CD4-positive, alpha-beta T cell treated with Interleukin-17A for 1 hour (primary cell): ENCODE measurements around the gene KIF4A.

Experiments
- DNase-seq: peaks from one replicate; pipeline ENCODE4 v3.0.0-alpha.2; 2020

The KIF4A gene

GRCh38 chrX:70410921-70411320 is 121.0 kb downstream of the KIF4A start:
- DNase-seq = no peak

DNA sequence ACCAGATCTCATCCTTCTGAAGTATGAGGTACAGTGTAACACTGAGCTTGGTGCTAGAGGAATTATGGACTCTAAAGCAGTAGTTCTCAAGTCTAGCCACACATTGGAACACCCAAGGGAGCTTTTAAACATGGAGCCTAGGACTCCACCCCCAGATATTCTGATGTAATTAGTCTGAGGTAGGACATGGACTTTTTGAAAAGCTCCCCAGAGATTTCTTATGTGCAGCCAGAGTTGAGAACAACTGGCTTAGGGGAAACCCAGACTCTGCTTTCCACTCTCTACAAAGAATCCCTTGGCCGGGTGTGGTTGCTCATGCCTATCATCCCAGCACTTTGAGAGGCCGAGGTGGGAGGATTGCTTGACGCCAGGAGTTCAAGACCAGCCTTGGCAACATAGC is 121.6 kb downstream of the KIF4A start:
- DNase-seq = no peak

- no peak for DNase-seq
Observed at GRCh38 chrX:70421618-70422017, 131.7 kb downstream of the KIF4A start.

- no peak for DNase-seq
Observed at GRCh38 chrX:70422851-70423341, 133.0 kb downstream of the KIF4A start, which contains the start of gene GDPD2. TSS of gene GDPD2 (plus strand) at chrX:70423314. CDS start at chrX:70424985, 1,671 bp downstream.

DNA sequence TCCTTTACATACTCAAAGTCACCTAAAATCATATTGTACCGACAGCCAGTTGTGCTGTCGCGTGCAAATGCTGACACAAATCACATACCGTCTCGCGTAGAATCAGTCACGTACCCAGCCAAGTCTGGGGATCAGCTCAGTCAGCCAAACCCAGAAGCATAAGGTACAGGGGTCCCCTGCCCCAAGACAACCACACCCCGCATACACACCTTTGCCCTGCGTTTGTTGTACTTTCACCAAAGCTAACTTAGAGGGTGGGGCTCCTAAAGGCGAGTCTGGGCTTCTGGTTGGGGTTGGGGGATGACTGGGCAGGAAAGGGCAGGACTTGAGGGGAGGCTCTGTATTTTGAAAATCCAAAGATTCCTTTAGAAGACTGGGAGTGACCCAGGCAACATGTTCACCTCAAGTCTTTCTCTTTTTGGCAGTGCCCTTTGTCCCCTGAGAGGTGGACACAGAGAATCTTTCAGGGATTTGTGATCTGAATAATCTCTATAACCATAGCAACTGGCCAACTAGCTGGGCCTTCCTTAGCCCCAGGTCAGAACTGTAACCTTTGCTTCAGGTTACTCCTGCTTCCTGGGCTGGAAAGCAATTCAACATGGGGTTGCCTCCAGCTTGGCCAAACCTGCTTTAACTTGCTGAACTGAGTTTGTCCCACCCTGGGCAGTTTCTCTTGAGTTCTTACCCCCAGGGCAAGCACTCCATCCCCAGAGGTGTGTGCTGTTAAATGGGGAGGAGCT is 134.2 kb downstream of the KIF4A start:
- no peak for DNase-seq

- no peak for DNase-seq
Observed at GRCh38 chrX:70424801-70425200, 134.9 kb downstream of the KIF4A start.

DNA sequence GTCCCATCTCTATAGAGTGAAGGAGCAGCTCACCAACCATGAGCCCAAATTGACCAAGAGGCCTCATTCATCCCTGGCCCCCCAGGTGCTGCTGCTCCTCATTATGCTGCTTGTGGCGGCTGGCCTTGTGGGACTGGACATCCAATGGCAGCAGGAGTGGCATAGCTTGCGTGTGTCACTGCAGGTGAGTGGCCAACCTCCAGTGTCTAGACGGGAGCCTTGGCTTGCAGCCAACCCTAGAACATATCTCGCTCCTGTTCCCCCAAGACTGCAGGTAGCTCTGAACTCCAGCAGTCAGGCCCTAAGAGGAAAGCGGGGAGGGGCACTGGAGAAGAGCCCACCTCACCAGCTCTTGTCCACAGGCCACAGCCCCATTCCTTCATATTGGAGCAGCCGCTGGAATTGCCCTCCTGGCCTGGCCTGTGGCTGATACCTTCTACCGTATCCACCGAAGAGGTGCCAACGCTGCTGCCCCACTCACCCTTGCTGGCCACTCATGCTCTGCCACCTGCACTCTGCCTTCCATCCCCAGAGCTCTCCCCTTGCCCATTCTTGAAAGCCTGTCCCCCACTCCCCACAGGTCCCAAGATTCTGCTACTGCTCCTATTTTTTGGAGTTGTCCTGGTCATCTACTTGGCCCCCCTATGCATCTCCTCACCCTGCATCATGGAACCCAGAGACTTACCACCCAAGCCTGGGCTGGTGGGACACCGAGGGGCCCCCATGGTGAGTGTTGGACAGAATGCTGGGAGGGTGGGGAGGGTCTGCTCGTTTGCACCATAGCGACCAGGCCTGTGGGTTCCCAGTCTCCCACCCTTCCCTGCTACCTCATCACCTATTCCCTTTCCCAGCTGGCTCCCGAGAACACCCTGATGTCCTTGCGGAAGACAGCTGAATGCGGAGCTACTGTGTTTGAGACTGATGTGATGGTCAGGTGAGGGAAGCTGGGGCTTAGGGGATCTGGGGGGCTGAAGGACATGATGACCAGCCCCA is 136.7 kb downstream of the KIF4A start:
- DNase-seq = no peak

- DNase-seq = no peak
Observed at GRCh38 chrX:70427365-70427764, 137.5 kb downstream of the KIF4A start.

DNA sequence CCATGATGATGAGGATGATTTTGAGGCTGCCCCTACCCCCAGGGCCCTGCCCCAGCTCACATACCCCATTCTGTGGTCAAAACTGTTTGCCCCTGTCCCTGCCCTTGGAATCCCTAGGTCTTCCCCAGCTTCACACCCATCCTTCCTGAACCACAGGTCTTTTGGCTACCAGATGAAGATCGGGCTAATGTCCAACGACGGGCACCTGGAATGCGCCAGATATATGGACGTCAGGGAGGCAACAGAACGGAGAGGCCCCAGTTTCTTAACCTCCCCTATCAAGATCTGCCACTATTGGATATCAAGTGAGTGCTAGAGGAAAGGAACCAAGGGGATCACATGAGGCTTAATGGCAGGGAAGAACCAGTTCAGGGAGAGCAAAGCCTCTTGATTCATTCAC is 139.9 kb downstream of the KIF4A start:
- DNase-seq = no peak

DNA sequence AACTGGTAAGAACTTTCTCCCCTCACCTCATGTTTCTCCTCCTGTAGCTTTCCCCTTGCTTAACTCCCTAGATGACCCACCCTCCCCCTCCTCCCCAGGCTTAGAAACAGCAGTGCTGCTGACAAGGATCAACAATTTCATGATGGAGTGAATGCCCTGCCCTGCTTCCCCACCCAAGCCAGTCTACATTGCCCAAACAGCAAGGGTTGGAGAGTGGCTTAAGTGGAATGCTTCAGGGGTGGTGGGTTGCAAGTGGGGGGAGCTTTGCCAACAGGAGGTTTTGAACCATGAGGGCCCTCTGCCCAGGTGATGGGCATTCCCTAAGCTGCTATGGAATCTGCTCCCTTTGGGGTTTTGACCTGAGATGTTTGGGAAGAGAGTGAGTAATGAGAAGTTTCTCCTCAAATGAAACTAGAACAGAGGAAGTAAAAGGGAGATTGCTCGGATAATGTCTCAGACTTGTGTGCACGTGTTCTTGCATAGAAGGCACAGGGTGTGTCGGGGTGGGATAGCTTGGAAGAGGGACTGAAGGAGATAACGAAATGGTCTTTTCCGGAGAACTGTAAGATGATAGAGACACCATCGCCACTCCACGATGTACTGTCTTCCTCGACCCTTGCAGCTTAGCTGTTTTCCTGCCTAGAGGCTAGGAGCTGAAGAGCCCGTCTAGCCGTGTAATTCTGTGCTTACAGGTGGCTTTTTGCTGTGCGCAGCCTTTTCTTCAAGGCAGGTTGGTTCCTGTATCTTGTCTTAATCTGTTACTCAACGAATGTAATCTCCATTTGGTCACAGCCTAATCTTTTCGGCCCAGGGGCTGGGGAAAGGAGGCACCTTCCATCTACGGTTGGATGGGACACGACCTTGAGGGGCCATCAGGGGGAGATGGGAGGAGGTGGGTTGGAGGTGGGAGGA is 143.3 kb downstream of the KIF4A start:
- DNase-seq = no peak

DNA sequence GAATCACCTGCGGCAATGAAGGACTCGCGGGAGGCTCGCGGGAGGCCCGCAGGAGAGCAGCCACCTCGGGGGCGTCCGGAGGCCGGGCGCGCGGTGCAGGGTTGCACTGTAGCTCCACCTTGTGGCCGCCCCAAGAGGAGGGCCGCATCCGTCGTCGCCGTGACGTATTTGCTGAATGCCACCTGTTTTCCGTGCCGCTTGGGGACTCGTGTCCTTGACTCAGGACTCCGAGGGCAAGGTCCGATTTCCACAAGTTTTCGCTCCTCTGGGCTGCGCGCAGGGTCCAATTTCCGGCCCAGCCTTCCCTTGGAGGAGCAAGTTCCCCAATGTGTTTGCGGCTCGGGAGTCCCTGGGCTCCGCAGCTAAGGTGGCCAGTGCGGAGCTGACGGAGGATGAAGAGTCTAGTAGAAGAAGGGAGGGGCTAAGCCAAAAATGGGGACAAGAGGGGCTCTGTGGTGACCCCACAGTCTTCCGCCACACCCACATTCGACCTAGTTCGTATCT is 144.0 kb downstream of the KIF4A start:
- peak; percentile 83 for DNase-seq

DNA sequence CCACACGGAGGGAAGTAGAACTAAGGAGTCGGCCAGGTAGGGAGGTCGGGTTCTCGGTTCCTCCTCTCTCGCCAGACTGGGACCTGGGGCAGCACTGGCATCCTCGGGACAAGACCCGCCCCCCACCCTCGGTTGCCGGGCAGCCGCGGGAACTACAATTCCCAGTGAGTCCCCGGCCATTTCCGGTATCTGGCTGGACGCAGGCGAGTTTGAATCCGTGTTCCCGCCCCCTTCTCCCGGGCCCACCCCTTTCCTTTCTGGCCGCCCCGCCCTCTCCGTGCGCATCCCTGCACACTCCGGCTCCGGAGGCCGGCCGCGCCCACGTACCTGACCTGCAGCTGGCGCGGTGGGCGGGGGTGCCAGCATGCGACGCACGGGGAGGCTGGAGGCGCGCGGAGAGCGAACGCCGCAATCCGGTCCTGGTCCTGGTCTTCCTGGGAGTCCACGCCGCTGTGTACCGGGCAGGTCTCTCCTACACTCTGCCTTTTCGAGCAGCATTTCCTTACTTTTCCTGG is 144.5 kb downstream of the KIF4A start:
- peak; percentile 79 for DNase-seq

- peak; percentile 35 for DNase-seq
Observed at GRCh38 chrX:70434914-70435586, 145.1 kb downstream of the KIF4A start.

- DNase-seq = peak; percentile 17
Observed at GRCh38 chrX:70436343-70436742, 146.4 kb downstream of the KIF4A start.

DNA sequence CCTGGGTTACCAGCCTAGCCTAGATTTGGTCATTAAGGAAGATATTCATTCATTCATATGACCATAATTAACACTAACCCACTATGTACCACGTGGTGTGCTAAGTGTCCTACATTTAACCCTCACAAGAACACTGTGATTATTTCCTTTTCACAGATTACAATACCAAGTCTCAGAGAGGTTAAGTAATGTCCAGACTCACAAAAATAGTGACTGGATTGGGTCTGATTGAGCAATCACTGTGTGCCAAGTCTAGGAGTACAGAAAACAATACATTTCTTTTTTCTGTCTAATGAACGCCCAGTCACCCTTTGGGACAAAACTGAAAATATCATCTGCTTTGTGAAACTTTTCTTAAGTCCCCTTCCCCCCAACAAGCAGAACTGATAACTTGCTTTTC is 147.1 kb downstream of the KIF4A start:
- DNase-seq = no peak

DNA sequence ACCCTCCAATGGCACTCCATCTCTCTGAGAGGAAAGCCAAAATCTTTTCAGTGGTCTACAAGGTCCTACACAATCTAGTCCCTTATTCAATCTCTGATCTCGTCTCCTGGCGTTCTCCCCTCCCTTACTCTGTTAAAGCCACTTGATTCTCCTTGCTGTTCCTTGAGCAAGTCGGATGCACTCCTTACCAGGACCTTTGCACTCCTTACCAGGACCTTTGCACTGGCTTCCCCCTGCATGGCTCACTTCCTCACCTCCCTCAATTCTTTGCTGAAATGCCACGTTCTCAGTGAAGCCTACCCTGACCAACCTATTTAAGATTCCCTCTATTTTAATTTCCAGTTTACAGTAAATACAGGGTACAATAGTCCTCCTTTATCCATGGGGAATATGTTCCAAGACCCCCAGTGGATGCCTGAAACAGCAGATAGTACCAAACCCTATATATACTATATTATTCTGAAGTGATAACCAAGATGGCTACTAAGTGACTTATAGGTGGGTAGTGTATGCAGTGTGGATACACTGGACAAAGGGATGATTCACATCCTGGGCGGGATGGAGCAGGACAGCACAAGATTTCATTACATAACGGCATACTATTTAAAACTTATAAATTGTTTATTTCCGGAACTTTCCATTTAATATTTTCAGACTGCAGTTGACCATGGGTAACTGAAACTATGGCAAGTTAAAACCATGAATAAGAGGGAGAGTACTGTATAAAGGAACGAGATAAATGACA is 148.2 kb downstream of the KIF4A start:
- no peak for DNase-seq

GRCh38 chrX:70439016-70439415 is 149.1 kb downstream of the KIF4A start:
- peak; percentile 3 for DNase-seq

DNA sequence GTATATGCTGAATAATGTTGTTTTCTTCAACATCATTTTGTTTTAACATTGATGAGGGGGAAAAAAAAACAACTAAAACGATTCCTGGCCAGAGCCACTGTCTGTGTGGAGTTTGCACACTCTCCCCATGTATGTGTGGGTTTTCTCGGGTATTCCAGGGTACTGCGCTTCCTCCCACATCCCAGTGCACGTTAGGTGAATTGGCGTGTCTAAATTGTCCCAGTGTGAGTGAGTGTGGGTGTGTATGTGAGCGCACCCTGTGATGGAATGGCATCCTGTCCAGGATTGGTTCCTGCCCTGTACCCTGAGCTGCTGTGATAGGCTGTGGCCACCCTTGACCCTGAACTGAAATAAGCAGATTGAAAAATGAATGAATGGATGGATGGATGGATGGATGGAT is 152.3 kb downstream of the KIF4A start:
- DNase-seq = no peak

DNA sequence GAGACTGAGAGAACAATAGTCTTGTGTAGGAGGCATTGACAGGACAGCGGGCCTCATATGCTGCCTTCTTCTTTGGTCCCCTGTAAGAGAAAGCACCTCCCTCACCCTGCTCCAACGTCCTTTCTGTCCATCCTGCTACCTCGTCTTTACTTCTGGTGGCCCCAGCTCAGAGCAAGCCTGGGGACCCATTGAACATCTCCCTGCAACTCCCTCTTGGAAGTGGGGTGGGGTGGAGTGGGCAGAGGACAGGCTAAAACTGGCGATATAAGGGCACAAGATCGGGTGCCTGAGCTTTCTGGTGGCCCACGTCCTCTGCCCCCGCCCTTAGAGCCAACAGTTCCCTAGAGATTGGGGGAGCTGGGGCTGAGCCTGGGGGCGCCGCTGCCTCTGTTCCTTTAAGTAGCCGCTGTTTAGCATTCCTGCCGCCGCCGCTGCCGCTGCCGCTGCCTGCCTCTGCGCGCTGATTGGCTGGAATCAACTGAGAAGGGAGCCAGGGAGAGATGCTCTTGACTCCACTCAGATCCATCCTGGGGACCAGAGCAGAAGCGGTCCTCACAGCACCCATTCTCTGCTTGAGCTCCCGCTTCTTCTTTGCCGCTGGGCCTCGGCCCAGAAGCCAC is 154.5 kb downstream of the KIF4A start, which contains the start of gene DLG3:
DLG3 (plus strand) TSS at position 510 of the 620 bp plus-strand sequence. CDS start 367 bp downstream, outside the sequence.
- peak; percentile 42 for DNase-seq
